ENCODE measurements around the gene DCBLD1.

Gene DCBLD1

DNA sequence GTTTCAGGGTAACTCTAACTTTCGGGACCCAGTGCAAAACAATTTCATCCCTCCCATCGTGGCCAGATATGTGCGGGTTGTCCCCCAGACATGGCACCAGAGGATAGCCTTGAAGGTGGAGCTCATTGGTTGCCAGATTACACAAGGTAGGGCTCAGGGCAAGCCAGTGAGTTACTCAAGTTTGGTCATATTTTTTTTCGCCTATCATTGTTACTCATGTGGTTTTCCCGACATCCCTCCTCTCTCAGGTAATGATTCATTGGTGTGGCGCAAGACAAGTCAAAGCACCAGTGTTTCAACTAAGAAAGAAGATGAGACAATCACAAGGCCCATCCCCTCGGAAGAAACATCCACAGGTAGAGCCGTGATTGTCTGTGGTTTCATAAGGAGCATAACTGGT, 58.2 kb downstream of the DCBLD1 start:
- H2BK12ac ChIP-seq (ENCODE audit: low read length), result no peak overlapping the region
- no peak overlapping the region for H4K91ac ChIP-seq (ENCODE audit: low read depth, low read length, poor library complexity)
- H3K14ac ChIP-seq (ENCODE audit: low read length), result no peak overlapping the region
- H3K4me1 ChIP-seq (ENCODE audit: control insufficient read depth in 2 of 2, insufficient read depth in 1 of 2, low read depth in 1 of 2, low read length in 2 of 2), result no peaks in the 10 kb centered on the region
- H2AFZ ChIP-seq (ENCODE audit: low read length), result no peak overlapping the region
- H2BK120ac ChIP-seq (ENCODE audit: low read depth, low read length), result no peak overlapping the region
- no peak overlapping the region for H4K8ac ChIP-seq (ENCODE audit: low read depth, low read length)
- no peak overlapping the region for H3K4ac ChIP-seq (ENCODE audit: low read length)
- no peak overlapping the region for H3K9ac ChIP-seq (ENCODE audit: low read depth, low read length, poor library complexity)
- H3K9me3 ChIP-seq (replicated peaks in 1 of 2; ENCODE audit: control insufficient read depth in 2 of 2, insufficient read depth in 1 of 2, low read depth in 1 of 2, low read length in 2 of 2), result no peaks in the 10 kb centered on the region
- H2BK15ac ChIP-seq (ENCODE audit: low read length), result no peak overlapping the region
- no peak for DNase-seq (ENCODE audit: low spot score)
- no peak overlapping the region for H3K23ac ChIP-seq (ENCODE audit: low read depth, low read length, poor library complexity)
- no peak overlapping the region for H3K4me3 ChIP-seq (ENCODE audit: low read length in 2 of 2)
- H3K27ac ChIP-seq (replicated peaks; ENCODE audit: low read length), result no peak overlapping the region
- peaks cover 0 to 30% of the 10 kb centered on the region in 2 donors for H3K36me3 ChIP-seq (replicated peaks in 1 of 2; ENCODE audit: control insufficient read depth in 2 of 2, insufficient read depth in 2 of 2, low read length in 2 of 2)
- WGBS, 2 donors (ENCODE audit: extremely low coverage in 2 of 2, insufficient read length in 2 of 2, insufficient replicate concordance in 1 of 2), result no CpG with 5 or more reads among the region's 8 CpGs
- H2BK5ac ChIP-seq (ENCODE audit: low read length), result no peak overlapping the region
- H3K4me2 ChIP-seq (ENCODE audit: insufficient read depth, low read length, poor library complexity, severe bottlenecking), result no peak overlapping the region
- no peaks in the 10 kb centered on the region for H3K27me3 ChIP-seq (ENCODE audit: control insufficient read depth in 3 of 3, insufficient read depth in 3 of 3, low read depth in 1 of 3, low read length in 3 of 3)
- no peak overlapping the region for H3K18ac ChIP-seq (ENCODE audit: low read length)
- H3K79me1 ChIP-seq (ENCODE audit: low read depth, low read length), result no peaks in the 10 kb centered on the region
- no peak overlapping the region for H2AK5ac ChIP-seq (ENCODE audit: low read depth, low read length)

GRCh38 chr6:117542493-117542892, 60.0 kb downstream of the DCBLD1 start:
- Histone ChIP-seq H4K8ac (ENCODE audit: low read depth, low read length) (no peak overlapping the region), H3K27me3 (ENCODE audit: control insufficient read depth in 3 of 3, insufficient read depth in 3 of 3, low read depth in 1 of 3, low read length in 3 of 3) (no peaks in the 10 kb centered on the region), H3K9me3 (replicated peaks in 1 of 2; ENCODE audit: control insufficient read depth in 2 of 2, insufficient read depth in 1 of 2, low read depth in 1 of 2, low read length in 2 of 2) (no peaks in the 10 kb centered on the region), H3K36me3 (replicated peaks in 1 of 2; ENCODE audit: control insufficient read depth in 2 of 2, insufficient read depth in 2 of 2, low read length in 2 of 2) (peaks cover 0 to 42% of the 10 kb centered on the region in 2 donors), H2AK5ac (ENCODE audit: low read depth, low read length) (no peak overlapping the region), H3K4me2 (ENCODE audit: insufficient read depth, low read length, poor library complexity, severe bottlenecking) (no peak overlapping the region), H2BK5ac (ENCODE audit: low read length) (no peak overlapping the region), H3K23ac (ENCODE audit: low read depth, low read length, poor library complexity) (no peak overlapping the region), H4K91ac (ENCODE audit: low read depth, low read length, poor library complexity) (no peak overlapping the region), H3K4ac (ENCODE audit: low read length) (no peak overlapping the region), H2BK120ac (ENCODE audit: low read depth, low read length) (no peak overlapping the region), H3K9ac (ENCODE audit: low read depth, low read length, poor library complexity) (no peak overlapping the region), H3K79me1 (ENCODE audit: low read depth, low read length) (no peaks in the 10 kb centered on the region), H2AFZ (ENCODE audit: low read length) (no peak overlapping the region), H3K14ac (ENCODE audit: low read length) (no peak overlapping the region), H3K4me1 (ENCODE audit: control insufficient read depth in 2 of 2, insufficient read depth in 1 of 2, low read depth in 1 of 2, low read length in 2 of 2) (no peaks in the 10 kb centered on the region), H3K18ac (ENCODE audit: low read length) (no peak overlapping the region), H2BK15ac (ENCODE audit: low read length) (no peak overlapping the region), H2BK12ac (ENCODE audit: low read length) (no peak overlapping the region), H3K27ac (replicated peaks; ENCODE audit: low read length) (no peak overlapping the region), H3K4me3 (ENCODE audit: low read length in 2 of 2) (no peak overlapping the region)
- WGBS, 2 donors (ENCODE audit: extremely low coverage in 2 of 2, insufficient read length in 2 of 2, insufficient replicate concordance in 1 of 2), result no CpG with 5 or more reads among the region's 3 CpGs
- no peak for DNase-seq (ENCODE audit: low spot score)

GRCh38 chr6:117544716-117545115, 62.2 kb downstream of the DCBLD1 start:
- Histone ChIP-seq H3K9me3 (replicated peaks in 1 of 2; ENCODE audit: control insufficient read depth in 2 of 2, insufficient read depth in 1 of 2, low read depth in 1 of 2, low read length in 2 of 2) (no peaks in the 10 kb centered on the region), H2BK120ac (ENCODE audit: low read depth, low read length) (no peak overlapping the region), H2AFZ (ENCODE audit: low read length) (no peak overlapping the region), H3K23ac (ENCODE audit: low read depth, low read length, poor library complexity) (no peak overlapping the region), H2BK5ac (ENCODE audit: low read length) (no peak overlapping the region), H3K9ac (ENCODE audit: low read depth, low read length, poor library complexity) (no peak overlapping the region), H3K14ac (ENCODE audit: low read length) (no peak overlapping the region), H2BK12ac (ENCODE audit: low read length) (no peak overlapping the region), H3K4me1 (ENCODE audit: control insufficient read depth in 2 of 2, insufficient read depth in 1 of 2, low read depth in 1 of 2, low read length in 2 of 2) (peaks cover 0 to 6% of the 10 kb centered on the region in 2 donors), H3K4me2 (ENCODE audit: insufficient read depth, low read length, poor library complexity, severe bottlenecking) (no peak overlapping the region), H3K79me1 (ENCODE audit: low read depth, low read length) (no peaks in the 10 kb centered on the region), H3K27ac (replicated peaks; ENCODE audit: low read length) (no peak overlapping the region), H4K8ac (ENCODE audit: low read depth, low read length) (no peak overlapping the region), H2AK5ac (ENCODE audit: low read depth, low read length) (no peak overlapping the region), H3K27me3 (ENCODE audit: control insufficient read depth in 3 of 3, insufficient read depth in 3 of 3, low read depth in 1 of 3, low read length in 3 of 3) (no peaks in the 10 kb centered on the region), H2BK15ac (ENCODE audit: low read length) (no peak overlapping the region), H3K4me3 (ENCODE audit: low read length in 2 of 2) (no peak overlapping the region), H3K4ac (ENCODE audit: low read length) (no peak overlapping the region), H3K36me3 (replicated peaks in 1 of 2; ENCODE audit: control insufficient read depth in 2 of 2, insufficient read depth in 2 of 2, low read length in 2 of 2) (peaks cover 0 to 45% of the 10 kb centered on the region in 2 donors), H3K18ac (ENCODE audit: low read length) (no peak overlapping the region), H4K91ac (ENCODE audit: low read depth, low read length, poor library complexity) (no peak overlapping the region)
- WGBS, 2 donors (ENCODE audit: extremely low coverage in 2 of 2, insufficient read length in 2 of 2, insufficient replicate concordance in 1 of 2), result no CpG with 5 or more reads among the region's 3 CpGs
- no peak for DNase-seq (ENCODE audit: low spot score)

DNA sequence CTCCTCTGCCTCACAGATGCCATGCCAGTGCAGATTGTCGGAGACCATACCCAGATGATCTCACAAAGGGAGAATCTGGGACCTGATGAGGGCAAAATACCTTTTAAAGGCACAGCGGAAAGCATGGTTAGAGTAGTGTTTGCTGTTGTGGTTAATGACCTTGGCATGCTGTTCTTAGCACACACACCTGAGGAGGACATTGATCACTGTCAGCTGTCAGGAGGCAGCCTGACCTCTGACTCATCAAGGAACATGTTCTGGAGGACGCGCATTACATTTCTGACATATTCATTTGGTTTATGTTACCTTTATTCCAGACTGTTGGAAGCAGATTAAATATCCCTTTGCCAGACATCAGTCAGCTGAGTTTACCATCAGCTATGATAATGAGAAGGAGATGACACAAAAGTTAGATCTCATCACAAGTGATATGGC, 62.7 kb downstream of the DCBLD1 start:
- no peaks in the 10 kb centered on the region for H3K9me3 ChIP-seq (replicated peaks in 1 of 2; ENCODE audit: control insufficient read depth in 2 of 2, insufficient read depth in 1 of 2, low read depth in 1 of 2, low read length in 2 of 2)
- no peak overlapping the region for H2BK5ac ChIP-seq (ENCODE audit: low read length)
- H3K4ac ChIP-seq (ENCODE audit: low read length), result no peak overlapping the region
- no peak overlapping the region for H2BK120ac ChIP-seq (ENCODE audit: low read depth, low read length)
- no peak for DNase-seq (ENCODE audit: low spot score)
- H3K9ac ChIP-seq (ENCODE audit: low read depth, low read length, poor library complexity), result no peak overlapping the region
- no peak overlapping the region for H4K8ac ChIP-seq (ENCODE audit: low read depth, low read length)
- H3K4me3 ChIP-seq (ENCODE audit: low read length in 2 of 2), result no peak overlapping the region
- no peak overlapping the region for H4K91ac ChIP-seq (ENCODE audit: low read depth, low read length, poor library complexity)
- H2BK12ac ChIP-seq (ENCODE audit: low read length), result no peak overlapping the region
- no peak overlapping the region for H3K18ac ChIP-seq (ENCODE audit: low read length)
- no peaks in the 10 kb centered on the region for H3K79me1 ChIP-seq (ENCODE audit: low read depth, low read length)
- H2AFZ ChIP-seq (ENCODE audit: low read length), result no peak overlapping the region
- no peak overlapping the region for H2AK5ac ChIP-seq (ENCODE audit: low read depth, low read length)
- H3K14ac ChIP-seq (ENCODE audit: low read length), result no peak overlapping the region
- H3K23ac ChIP-seq (ENCODE audit: low read depth, low read length, poor library complexity), result no peak overlapping the region
- WGBS, 2 donors (ENCODE audit: extremely low coverage in 2 of 2, insufficient read length in 2 of 2, insufficient replicate concordance in 1 of 2), result no CpG with 5 or more reads among the region's 4 CpGs
- no peak overlapping the region for H2BK15ac ChIP-seq (ENCODE audit: low read length)
- peaks cover 0 to 6% of the 10 kb centered on the region in 2 donors for H3K4me1 ChIP-seq (ENCODE audit: control insufficient read depth in 2 of 2, insufficient read depth in 1 of 2, low read depth in 1 of 2, low read length in 2 of 2)
- no peaks in the 10 kb centered on the region for H3K27me3 ChIP-seq (ENCODE audit: control insufficient read depth in 3 of 3, insufficient read depth in 3 of 3, low read depth in 1 of 3, low read length in 3 of 3)
- no peak overlapping the region for H3K4me2 ChIP-seq (ENCODE audit: insufficient read depth, low read length, poor library complexity, severe bottlenecking)
- peaks cover 0 to 45% of the 10 kb centered on the region in 2 donors for H3K36me3 ChIP-seq (replicated peaks in 1 of 2; ENCODE audit: control insufficient read depth in 2 of 2, insufficient read depth in 2 of 2, low read length in 2 of 2)
- H3K27ac ChIP-seq (replicated peaks; ENCODE audit: low read length), result no peak overlapping the region
